ENCODE measurements around the gene FAM13A. TPM values are rescaled to one million over a fixed set of nuclear protein-coding genes. Genes with fewer than 3 reads are reported as not detected.

FAM13A gene
- total RNA-seq, 3 donors from 2014 or later: 55.7 to 170 (median 118) TPM

DNA sequence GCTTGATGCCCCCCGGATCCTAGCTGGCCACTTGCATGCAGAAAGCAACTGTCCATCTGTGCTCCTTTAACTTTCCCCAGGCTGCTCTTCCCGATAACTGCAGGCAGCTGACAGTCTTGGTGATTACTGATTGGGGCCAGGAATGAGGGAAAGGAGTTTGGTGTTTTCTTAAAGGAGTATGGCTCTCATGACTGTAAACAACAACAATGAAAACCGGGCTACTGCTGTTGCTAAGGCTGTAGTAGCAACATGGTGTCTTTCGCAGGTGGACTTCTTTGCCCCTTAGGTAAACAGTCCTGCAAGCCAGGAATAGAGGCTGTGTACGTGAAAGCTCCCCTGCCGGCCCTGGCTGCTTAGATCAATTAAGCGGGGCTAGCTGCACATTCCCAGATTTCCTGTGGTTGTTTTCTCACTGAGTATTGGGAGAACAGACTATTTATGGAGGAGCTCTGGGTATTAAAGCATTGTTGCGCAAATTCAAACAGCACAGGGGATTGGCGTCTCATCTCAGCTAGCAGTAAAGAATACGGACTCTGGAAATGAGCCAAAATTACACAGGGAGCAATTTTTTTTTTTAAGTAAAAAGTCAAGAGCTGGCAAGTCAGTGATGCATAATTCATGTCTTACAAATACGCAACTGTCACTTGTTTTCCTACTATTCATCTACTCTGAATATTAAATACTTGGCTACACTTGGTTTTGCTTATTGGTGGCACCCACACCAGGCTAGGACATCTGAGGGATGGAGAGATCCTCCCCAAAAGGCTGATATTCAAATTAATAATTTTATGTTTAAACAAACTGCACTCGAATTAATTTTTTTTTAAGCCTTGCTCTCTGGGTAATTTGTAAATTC lies 297.7 kb downstream of the FAM13A start:
- H3K4me3 ChIP-seq: peak overlapping the region in 2 of 3 donors; percentile 10 to 14
- peak overlapping the region; percentile 13 to 14 for H3K27ac ChIP-seq
- intact Hi-C loops (cut with DNase I; ENCODE audit: low total_unique reads): no loop called here
- H3K9me3 ChIP-seq: no peaks in the 10 kb centered on the region
- H3K36me3 ChIP-seq: no peaks in the 10 kb centered on the region
- H3K27me3 ChIP-seq: no peaks in the 10 kb centered on the region
- no peak for DNase-seq (ENCODE audit: low spot score in 2 of 2)
- H3K4me1 ChIP-seq: no peaks in the 10 kb centered on the region
- TF ChIP-seq POLR2A (IDR thresholded peaks at IDR 0.05) (no peak), POLR2AphosphoS5 (IDR thresholded peaks at IDR 0.05) (no peak)
- TF ChIP-seq, protein P1, sequence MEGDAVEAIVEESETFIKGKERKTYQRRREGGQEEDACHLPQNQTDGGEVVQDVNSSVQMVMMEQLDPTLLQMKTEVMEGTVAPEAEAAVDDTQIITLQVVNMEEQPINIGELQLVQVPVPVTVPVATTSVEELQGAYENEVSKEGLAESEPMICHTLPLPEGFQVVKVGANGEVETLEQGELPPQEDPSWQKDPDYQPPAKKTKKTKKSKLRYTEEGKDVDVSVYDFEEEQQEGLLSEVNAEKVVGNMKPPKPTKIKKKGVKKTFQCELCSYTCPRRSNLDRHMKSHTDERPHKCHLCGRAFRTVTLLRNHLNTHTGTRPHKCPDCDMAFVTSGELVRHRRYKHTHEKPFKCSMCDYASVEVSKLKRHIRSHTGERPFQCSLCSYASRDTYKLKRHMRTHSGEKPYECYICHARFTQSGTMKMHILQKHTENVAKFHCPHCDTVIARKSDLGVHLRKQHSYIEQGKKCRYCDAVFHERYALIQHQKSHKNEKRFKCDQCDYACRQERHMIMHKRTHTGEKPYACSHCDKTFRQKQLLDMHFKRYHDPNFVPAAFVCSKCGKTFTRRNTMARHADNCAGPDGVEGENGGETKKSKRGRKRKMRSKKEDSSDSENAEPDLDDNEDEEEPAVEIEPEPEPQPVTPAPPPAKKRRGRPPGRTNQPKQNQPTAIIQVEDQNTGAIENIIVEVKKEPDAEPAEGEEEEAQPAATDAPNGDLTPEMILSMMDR (IDR thresholded peaks at IDR 0.05): no peak

DNA sequence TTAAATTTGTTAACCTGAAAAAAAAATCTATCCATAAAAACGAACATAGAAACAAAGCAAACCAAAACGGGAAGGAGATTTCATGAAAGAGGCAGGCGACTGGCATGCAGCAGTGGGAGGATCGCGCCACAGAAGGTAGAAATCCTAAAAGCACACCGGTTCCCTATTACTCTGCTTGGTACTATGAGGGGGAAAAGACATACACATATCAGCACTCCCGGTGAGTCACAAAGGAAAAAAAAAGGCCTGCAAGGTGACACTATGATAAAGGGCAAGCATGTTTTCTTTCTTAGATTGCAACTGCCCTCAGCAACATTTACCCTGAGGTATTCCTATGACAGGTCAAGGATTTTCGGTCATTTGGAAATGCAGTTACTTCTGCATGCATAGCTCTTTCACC lies 298.7 kb downstream of the FAM13A start:
- intact Hi-C loops (cut with DNase I; ENCODE audit: low total_unique reads): no loop called here
- Histone ChIP-seq H3K36me3 (no peaks in the 10 kb centered on the region), H3K9me3 (no peaks in the 10 kb centered on the region), H3K27ac (no peak overlapping the region), H3K4me3 (peak overlapping the region in 1 of 3 donors; percentile 10), H3K4me1 (no peaks in the 10 kb centered on the region), H3K27me3 (no peaks in the 10 kb centered on the region)
- TF ChIP-seq POLR2A (IDR thresholded peaks at IDR 0.05) (no peak), POLR2AphosphoS5 (IDR thresholded peaks at IDR 0.05) (no peak)
- TF ChIP-seq, protein P1 (IDR thresholded peaks at IDR 0.05): no peak
- DNase-seq (ENCODE audit: low spot score in 2 of 2): no peak

DNA sequence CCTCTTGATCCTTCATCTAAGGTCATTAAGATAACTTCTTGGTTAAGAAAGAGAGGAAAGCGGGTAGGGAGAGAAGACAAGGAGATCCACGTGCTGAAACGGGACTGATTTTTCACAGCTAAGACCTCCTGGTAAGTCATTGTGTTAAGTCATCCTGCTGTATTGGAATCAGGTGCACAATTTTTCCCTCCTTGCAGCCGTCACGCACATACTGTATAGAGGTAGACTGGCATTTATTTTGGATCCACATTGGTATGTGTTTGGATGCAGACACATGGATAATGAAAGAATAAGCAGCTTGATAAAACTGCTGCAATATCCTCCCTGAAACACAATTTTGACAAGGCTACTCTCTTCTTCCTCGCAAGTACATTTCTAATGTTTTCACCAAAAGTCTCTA lies 299.2 kb downstream of the FAM13A start:
- TF ChIP-seq POLR2A (IDR thresholded peaks at IDR 0.05) (no peak), POLR2AphosphoS5 (IDR thresholded peaks at IDR 0.05) (no peak)
- TF ChIP-seq, protein P1 (IDR thresholded peaks at IDR 0.05): no peak
- no peak for DNase-seq (ENCODE audit: low spot score in 2 of 2)
- no peak overlapping the region for H3K4me3 ChIP-seq
- H3K36me3 ChIP-seq: no peaks in the 10 kb centered on the region
- H3K27me3 ChIP-seq: no peaks in the 10 kb centered on the region
- no peaks in the 10 kb centered on the region for H3K9me3 ChIP-seq
- H3K4me1 ChIP-seq: no peaks in the 10 kb centered on the region
- intact Hi-C loops (cut with DNase I; ENCODE audit: low total_unique reads): no loop called here
- H3K27ac ChIP-seq: no peak overlapping the region

DNA sequence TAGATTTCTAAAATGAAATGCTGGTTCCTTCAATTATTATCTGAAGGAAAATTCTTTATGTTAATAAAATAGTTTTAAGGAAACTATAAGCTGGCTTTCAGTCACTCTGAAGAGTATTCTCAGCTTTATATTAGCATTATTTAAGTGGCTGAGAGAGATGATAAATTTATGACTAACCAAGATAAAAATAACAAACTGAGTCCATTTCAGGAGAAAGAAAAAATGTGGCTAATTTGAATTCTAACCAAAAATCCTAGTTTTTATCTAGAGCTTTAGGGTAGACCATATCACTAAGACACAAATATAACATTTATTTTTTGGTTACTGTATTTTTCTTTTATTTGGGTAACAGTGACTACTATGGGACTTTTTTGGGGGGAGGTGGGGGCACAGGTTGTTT lies 299.9 kb downstream of the FAM13A start:
- DNase-seq (ENCODE audit: low spot score in 2 of 2): no peak
- H3K27ac ChIP-seq: no peak overlapping the region
- H3K4me3 ChIP-seq: no peak overlapping the region
- no peaks in the 10 kb centered on the region for H3K9me3 ChIP-seq
- intact Hi-C loops (cut with DNase I; ENCODE audit: low total_unique reads): no loop called here
- no peaks in the 10 kb centered on the region for H3K27me3 ChIP-seq
- no peaks in the 10 kb centered on the region for H3K4me1 ChIP-seq
- H3K36me3 ChIP-seq: no peaks in the 10 kb centered on the region
- TF ChIP-seq POLR2AphosphoS5 (IDR thresholded peaks at IDR 0.05) (no peak), POLR2A (IDR thresholded peaks at IDR 0.05) (no peak)
- TF ChIP-seq, protein P1 (IDR thresholded peaks at IDR 0.05): no peak

DNA sequence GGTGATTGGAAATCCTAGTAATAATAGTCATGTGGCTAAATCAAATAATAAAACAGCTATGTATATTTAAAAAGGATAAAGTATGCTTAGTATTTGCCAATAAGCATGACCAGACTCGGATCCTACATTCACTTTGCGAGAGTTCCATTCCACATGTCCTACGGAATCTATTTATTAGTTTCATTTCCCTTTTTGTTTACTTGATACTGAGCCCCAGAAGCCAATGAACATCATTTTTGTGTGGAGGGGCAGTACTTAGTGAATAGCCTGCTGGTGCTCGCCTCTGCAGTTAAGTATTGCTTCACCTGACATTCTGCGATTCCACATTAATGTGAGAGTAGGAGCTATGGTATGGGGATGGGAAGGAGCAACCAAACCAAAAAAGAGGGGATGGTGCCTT lies 300.8 kb downstream of the FAM13A start:
- Histone ChIP-seq H3K4me1 (no peaks in the 10 kb centered on the region), H3K27me3 (no peaks in the 10 kb centered on the region), H3K9me3 (no peaks in the 10 kb centered on the region), H3K4me3 (no peak overlapping the region), H3K27ac (no peak overlapping the region), H3K36me3 (no peaks in the 10 kb centered on the region)
- DNase-seq (ENCODE audit: low spot score in 2 of 2): no peak
- intact Hi-C loops (cut with DNase I; ENCODE audit: low total_unique reads): no loop called here
- TF ChIP-seq POLR2AphosphoS5 (IDR thresholded peaks at IDR 0.05) (no peak), POLR2A (IDR thresholded peaks at IDR 0.05) (no peak)
- TF ChIP-seq, protein P1 (IDR thresholded peaks at IDR 0.05): no peak

Measured in breast epithelium (tissue), 4 donors.